Neural cell (in vitro differentiated cells): Measurements from ENCODE around the gene DMKN. TPM values are rescaled to one million over a fixed set of nuclear protein-coding genes. Genes with fewer than 3 reads are reported as not detected.

ENCODE experiments used
- H2AFZ ChIP-seq: fragments of 200-600, 300-800 bp; sonication (generic), shearing (Covaris generic); 2 replicates; pipeline ENCODE4 v1.6.0; 2014; ENCODE audit warnings: low read depth, mild to moderate bottlenecking, antibody characterized with exemption, low read length, moderate library complexity
- H3F3A ChIP-seq: fragments of 200-600 bp; shearing (Covaris generic); 2 replicates; pipeline ENCODE4 v1.6.1; 2016; ENCODE audit warnings: mild to moderate bottlenecking, moderate library complexity, mixed read lengths, antibody characterized with exemption, low read length; ENCODE audit not compliant: insufficient read depth, poor library complexity, severe bottlenecking
- H3K27ac ChIP-seq: fragments of 200-600, 300-800 bp; sonication (generic), shearing (Covaris generic); 2 replicates; pipeline ENCODE4 v1.5.1; 2014; ENCODE audit warnings: mild to moderate bottlenecking, low read length, moderate library complexity
- H3K27me3 ChIP-seq: fragments of 300-800, 200-600 bp; sonication (generic), shearing (Covaris generic); 2 replicates; pipeline ENCODE4 v1.6.0; 2014; ENCODE audit warnings: mild to moderate bottlenecking, low read depth, low read length, moderate library complexity; ENCODE audit not compliant: insufficient read depth
- H3K36me3 ChIP-seq: fragments of 300-800, 200-600 bp; sonication (generic), shearing (Covaris generic); 2 replicates; pipeline ENCODE4 v1.5.1; 2014; ENCODE audit warnings: mild to moderate bottlenecking, antibody characterized with exemption, low read length, moderate library complexity; ENCODE audit not compliant: insufficient read depth
- H3K4me2 ChIP-seq: fragments of 300-800, 200-600 bp; sonication (generic), shearing (Covaris generic); 2 replicates; pipeline ENCODE4 v1.6.0; 2014; ENCODE audit warnings: mild to moderate bottlenecking, low read length
- H3K4me3 ChIP-seq: fragments of 300-800, 200-600 bp; sonication (generic), shearing (Covaris generic); 2 replicates; pipeline ENCODE4 v1.5.1; 2014; ENCODE audit warnings: mild to moderate bottlenecking, low read length, moderate library complexity
- H3K79me2 ChIP-seq: fragments of 200-600 bp; shearing (Covaris generic); replicated peaks from 2 replicates; pipeline ENCODE4 v1.6.0; 2014; ENCODE audit warnings: mild to moderate bottlenecking, low read length, moderate library complexity; ENCODE audit not compliant: insufficient read depth
- H3K9ac ChIP-seq: fragments of 300-800, 200-600 bp; sonication (generic), shearing (Covaris generic); 2 replicates; pipeline ENCODE4 v1.6.1; 2016; ENCODE audit warnings: mild to moderate bottlenecking, low read length, mixed read lengths
- H3K9me2 ChIP-seq: fragments of 200-600 bp; shearing (Covaris generic); 2 replicates; pipeline ENCODE4 v1.6.1; 2016; ENCODE audit warnings: mild to moderate bottlenecking, low read length, mixed read lengths; ENCODE audit not compliant: insufficient read depth
- H3K9me3 ChIP-seq: fragments of 200-600, 300-800 bp; sonication (generic), shearing (Covaris generic); 2 replicates; pipeline ENCODE4 v1.6.1; 2016; ENCODE audit warnings: mild to moderate bottlenecking, mixed run types, low read length, moderate library complexity, mixed read lengths
- H4K20me1 ChIP-seq: fragments of 200-600 bp; shearing (Covaris generic); 2 replicates; pipeline ENCODE4 v1.6.1; 2016; ENCODE audit warnings: mild to moderate bottlenecking, mixed run types; ENCODE audit not compliant: insufficient read depth
- EP300 ChIP-seq: fragments of 450-650 bp; conservative IDR thresholded peaks from 2 replicates; pipeline ENCODE4 v1.6.1; 2014; ENCODE audit warnings: antibody characterized with exemption, mild to moderate bottlenecking, moderate library complexity; ENCODE audit not compliant: poor library complexity, severe bottlenecking
- EZH2 ChIP-seq: fragments of 200-600, 300-800 bp; shearing (Covaris generic), sonication (generic); IDR thresholded peaks from 2 replicates; pipeline ENCODE4 v1.6.1; 2014; ENCODE audit warnings: antibody characterized with exemption, low read length, borderline replicate concordance, mild to moderate bottlenecking; ENCODE audit not compliant: insufficient read depth, poor library complexity, severe bottlenecking
- MXI1 ChIP-seq: fragments of 450-650 bp; conservative IDR thresholded peaks from 2 replicates; pipeline ENCODE4 v1.6.1; 2014; ENCODE audit warnings: antibody characterized with exemption, mild to moderate bottlenecking; ENCODE audit not compliant: poor library complexity, severe bottlenecking
- POLR2AphosphoS5 ChIP-seq: IDR thresholded peaks from 2 replicates; pipeline ENCODE4 v1.6.1; 2012
- RAD21 ChIP-seq: fragments of 450-650 bp; conservative IDR thresholded peaks from 2 replicates; pipeline ENCODE4 v1.6.1; 2014; ENCODE audit warnings: antibody characterized with exemption, mild to moderate bottlenecking, moderate library complexity
- REST ChIP-seq: IDR thresholded peaks from 2 replicates; pipeline ENCODE4 v1.6.1; 2012; ENCODE audit warnings: borderline replicate concordance
- SMC3 ChIP-seq: fragments of 450-650 bp; conservative IDR thresholded peaks from 2 replicates; pipeline ENCODE4 v1.6.1; 2014; ENCODE audit warnings: antibody characterized with exemption, mild to moderate bottlenecking, moderate library complexity; ENCODE audit not compliant: poor library complexity
- TAF1 ChIP-seq: IDR thresholded peaks from 2 replicates; pipeline ENCODE4 v1.6.1; 2012; ENCODE audit warnings: low read depth
- polyA plus RNA-seq: library from polyadenylated mRNA; depleted of rRNA; stranded (reverse); fragments of >200 nt; gene quantifications from 2 replicates; pipeline ENCODE4 v1.2.3, GENCODE V29; 2014
- TF ChIP-seq, protein P1 (sequence below): fragments of 450-650 bp; IDR thresholded peaks from 2 replicates; pipeline ENCODE4 v1.5.1; 2014; ENCODE audit warnings: antibody characterized with exemption, mild to moderate bottlenecking, moderate library complexity; ENCODE audit not compliant: poor library complexity, severe bottlenecking

The DMKN gene
- polyA plus RNA-seq, 1 donor from 2014 or later: not detected

DNA sequence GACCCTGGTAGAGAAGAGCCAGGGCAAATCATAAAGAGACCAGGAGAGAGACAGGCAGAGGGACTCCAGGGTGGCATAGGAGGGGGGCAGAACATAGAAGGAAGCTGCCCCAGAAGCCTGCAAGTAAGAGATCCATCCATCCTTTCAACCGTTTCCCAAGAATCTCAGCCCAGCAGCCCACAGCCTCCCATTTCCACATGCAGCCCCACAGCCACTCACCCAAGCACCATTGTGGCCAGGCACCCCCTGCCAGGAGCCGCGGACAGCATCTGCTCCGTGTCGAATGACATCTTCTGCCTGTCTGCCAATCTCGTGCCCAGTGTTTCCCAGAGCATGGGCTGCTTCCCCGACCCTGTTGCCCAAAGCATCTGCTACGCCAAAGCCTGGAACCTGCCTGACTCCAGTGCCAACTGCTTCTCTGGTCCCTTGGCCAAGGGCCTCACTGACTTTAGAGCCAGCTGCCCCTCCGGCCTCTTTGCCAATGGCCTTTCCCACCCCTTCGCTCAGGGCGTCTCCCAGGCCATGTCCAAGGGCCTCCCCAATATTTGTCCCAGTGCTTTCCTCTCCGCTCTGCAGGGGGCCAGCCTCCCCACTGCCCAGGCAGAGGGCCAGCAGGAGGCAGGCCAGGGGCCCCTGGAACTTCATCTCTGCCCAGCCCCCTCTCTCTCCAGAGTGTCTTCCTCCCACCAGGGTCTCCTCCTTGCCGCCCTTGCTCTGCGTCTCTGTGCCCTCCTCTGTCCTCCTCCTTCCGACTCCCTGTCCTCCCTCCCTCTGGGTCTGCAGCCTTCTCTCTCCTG is 420 bp downstream of the DMKN start:
- Histone ChIP-seq H3K36me3 (no peaks in the 10 kb centered on the region), H2AFZ (no peak overlapping the region), H3K27ac (no peak overlapping the region), H3F3A (no peaks in the 10 kb centered on the region), H4K20me1 (no peaks in the 10 kb centered on the region), H3K27me3 (peaks cover 36% of the 10 kb centered on the region), H3K9ac (no peak overlapping the region), H3K4me2 (no peak overlapping the region), H3K9me2 (no peaks in the 10 kb centered on the region), H3K4me3 (no peak overlapping the region), H3K79me2 (no peaks in the 10 kb centered on the region), H3K9me3 (no peaks in the 10 kb centered on the region)
- TF ChIP-seq, protein P1, sequence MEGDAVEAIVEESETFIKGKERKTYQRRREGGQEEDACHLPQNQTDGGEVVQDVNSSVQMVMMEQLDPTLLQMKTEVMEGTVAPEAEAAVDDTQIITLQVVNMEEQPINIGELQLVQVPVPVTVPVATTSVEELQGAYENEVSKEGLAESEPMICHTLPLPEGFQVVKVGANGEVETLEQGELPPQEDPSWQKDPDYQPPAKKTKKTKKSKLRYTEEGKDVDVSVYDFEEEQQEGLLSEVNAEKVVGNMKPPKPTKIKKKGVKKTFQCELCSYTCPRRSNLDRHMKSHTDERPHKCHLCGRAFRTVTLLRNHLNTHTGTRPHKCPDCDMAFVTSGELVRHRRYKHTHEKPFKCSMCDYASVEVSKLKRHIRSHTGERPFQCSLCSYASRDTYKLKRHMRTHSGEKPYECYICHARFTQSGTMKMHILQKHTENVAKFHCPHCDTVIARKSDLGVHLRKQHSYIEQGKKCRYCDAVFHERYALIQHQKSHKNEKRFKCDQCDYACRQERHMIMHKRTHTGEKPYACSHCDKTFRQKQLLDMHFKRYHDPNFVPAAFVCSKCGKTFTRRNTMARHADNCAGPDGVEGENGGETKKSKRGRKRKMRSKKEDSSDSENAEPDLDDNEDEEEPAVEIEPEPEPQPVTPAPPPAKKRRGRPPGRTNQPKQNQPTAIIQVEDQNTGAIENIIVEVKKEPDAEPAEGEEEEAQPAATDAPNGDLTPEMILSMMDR: no peak
- TF ChIP-seq REST (no peak), MXI1 (no peak), EZH2 (no peak), EP300 (no peak), POLR2AphosphoS5 (no peak), TAF1 (no peak), RAD21 (no peak), SMC3 (no peak)

DNA sequence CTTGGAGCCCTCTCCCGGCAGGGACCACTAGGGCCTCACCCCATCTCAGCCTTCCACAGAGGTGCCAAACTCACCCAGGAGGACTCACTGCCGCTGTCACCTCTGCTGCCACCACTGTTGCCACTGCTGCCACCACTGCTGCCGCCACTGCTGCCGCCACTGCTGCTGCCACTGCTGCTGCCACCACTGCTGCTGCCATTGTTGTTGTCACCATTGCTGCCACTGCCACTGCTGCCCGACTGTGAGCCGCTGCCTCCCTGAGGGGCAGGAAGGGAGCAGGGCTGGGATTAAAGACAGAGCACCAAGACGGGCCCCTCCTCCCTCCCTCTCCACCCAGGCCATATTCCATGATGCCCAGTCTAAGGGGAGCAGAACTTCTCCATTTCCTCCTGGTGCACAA is 2.1 kb downstream of the DMKN start:
- TF ChIP-seq POLR2AphosphoS5 (no peak), EZH2 (no peak), MXI1 (no peak), SMC3 (no peak), RAD21 (no peak), EP300 (no peak)
- TF ChIP-seq, protein P1: no peak
- Histone ChIP-seq H3K4me2 (no peak overlapping the region), H2AFZ (no peak overlapping the region), H3K27ac (no peak overlapping the region), H3K4me3 (no peak overlapping the region), H3K9me2 (no peaks in the 10 kb centered on the region), H3F3A (no peaks in the 10 kb centered on the region), H3K9me3 (no peaks in the 10 kb centered on the region), H3K79me2 (no peaks in the 10 kb centered on the region), H3K36me3 (no peaks in the 10 kb centered on the region), H4K20me1 (no peaks in the 10 kb centered on the region), H3K9ac (no peak overlapping the region), H3K27me3 (peaks cover 36% of the 10 kb centered on the region)
